Stimulated activated memory B cell treated with anti-CD40 and anti-IgM and Interleukin-4, amounts not matched to agents 10 μg/mL and 1 μg/mL and 100 μg/mL, for 72 hours (primary cell): Measurements from ENCODE around the gene STK32B.
A peak's percentile ranks its signal among the peaks of the same experiment; 100 is the strongest.
"Not testable (repeated sequence)": the region's sequence is repeated elsewhere in the genome, so short reads cannot be mapped to it uniquely, and the experiment has no call there.

Experiments
- ATAC-seq: fragments of 150-1000 bp; cut with Tn5 transposase; 2 replicates; pipeline ENCODE4 v1.10.0; 2021
- H3K27ac Mint-ChIP-seq: one replicate; pipeline ENCODE4 v1.8.0; 2022; ENCODE audit warnings: mild to moderate bottlenecking, mixed read lengths
- H3K27me3 Mint-ChIP-seq: one replicate; pipeline ENCODE4 v1.8.0; 2022; ENCODE audit warnings: mixed read lengths
- H3K36me3 Mint-ChIP-seq: one replicate; pipeline ENCODE4 v1.8.0; 2022; ENCODE audit warnings: mixed read lengths
- H3K4me1 Mint-ChIP-seq: one replicate; pipeline ENCODE4 v1.8.0; 2022; ENCODE audit warnings: mixed read lengths
- H3K4me3 Mint-ChIP-seq: one replicate; pipeline ENCODE4 v1.8.0; 2022; ENCODE audit warnings: mild to moderate bottlenecking, moderate library complexity, mixed read lengths
- H3K9me3 Mint-ChIP-seq: one replicate; pipeline ENCODE4 v1.8.0; 2022; ENCODE audit warnings: mixed read lengths

STK32B gene

GRCh38 chr4:5409972-5410618 is 358.8 kb downstream of the STK32B start:
- no peaks in the 10 kb centered on the region for H3K36me3 Mint-ChIP-seq
- H3K9me3 Mint-ChIP-seq: peaks cover 22% of the 10 kb centered on the region
- no peaks in the 10 kb centered on the region for H3K4me1 Mint-ChIP-seq
- H3K27ac Mint-ChIP-seq: no peak overlapping the region
- H3K27me3 Mint-ChIP-seq: no peaks in the 10 kb centered on the region
- ATAC-seq: no peak
- no peak overlapping the region for H3K4me3 Mint-ChIP-seq

DNA sequence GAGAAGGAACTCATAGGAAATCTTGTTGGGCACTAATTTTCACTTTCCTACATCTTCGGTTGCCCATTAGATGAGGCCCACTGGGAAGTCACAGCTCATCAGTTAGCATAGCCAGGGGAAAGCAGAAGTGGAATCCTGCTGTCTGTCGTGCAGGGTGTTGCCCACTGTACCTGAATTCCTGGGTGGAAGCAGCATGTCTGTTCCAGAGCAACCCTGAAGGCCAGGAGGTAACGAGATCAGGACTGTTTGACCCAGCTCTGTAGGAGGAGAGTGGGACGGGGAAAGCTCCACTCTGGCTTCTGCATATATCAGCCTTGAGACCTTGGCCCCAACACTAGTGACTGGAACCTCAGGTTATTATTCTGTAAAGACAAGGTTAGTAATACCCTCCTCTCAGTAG is 361.0 kb downstream of the STK32B start:
- Mint-ChIP-seq H3K27ac (no peak overlapping the region), H3K9me3 (peaks cover 13% of the 10 kb centered on the region), H3K36me3 (no peaks in the 10 kb centered on the region), H3K4me1 (no peaks in the 10 kb centered on the region), H3K27me3 (no peaks in the 10 kb centered on the region), H3K4me3 (no peak overlapping the region)
- ATAC-seq: no peak

- Mint-ChIP-seq H3K4me3 (no peak overlapping the region), H3K4me1 (no peaks in the 10 kb centered on the region), H3K36me3 (no peaks in the 10 kb centered on the region), H3K9me3 (peaks cover 13% of the 10 kb centered on the region), H3K27ac (no peak overlapping the region), H3K27me3 (no peaks in the 10 kb centered on the region)
- ATAC-seq: no peak
These were observed 361.5 kb downstream of the STK32B start for GRCh38 chr4:5412751-5413150.

DNA sequence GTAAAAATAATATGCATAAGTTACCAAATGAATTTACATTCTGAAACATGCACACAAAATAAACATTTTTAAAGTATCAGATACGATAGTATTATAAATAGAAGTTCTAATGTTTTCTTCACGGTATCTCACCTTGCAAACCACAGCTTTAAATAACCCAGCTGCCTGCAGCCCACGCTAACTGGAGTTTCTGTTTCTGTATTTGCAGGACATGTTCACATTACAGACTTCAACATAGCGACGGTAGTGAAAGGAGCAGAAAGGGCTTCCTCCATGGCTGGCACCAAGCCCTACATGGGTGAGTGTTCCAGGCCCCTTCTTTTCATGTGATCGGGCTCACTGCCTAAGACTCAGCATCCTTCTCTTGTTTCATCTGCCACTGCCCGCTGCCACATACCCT is 365.4 kb downstream of the STK32B start:
- H3K9me3 Mint-ChIP-seq: peaks cover 10% of the 10 kb centered on the region
- H3K27ac Mint-ChIP-seq: no peak overlapping the region
- H3K4me1 Mint-ChIP-seq: no peaks in the 10 kb centered on the region
- no peak overlapping the region for H3K4me3 Mint-ChIP-seq
- ATAC-seq: no peak
- H3K36me3 Mint-ChIP-seq: no peaks in the 10 kb centered on the region
- peaks cover 7% of the 10 kb centered on the region for H3K27me3 Mint-ChIP-seq

DNA sequence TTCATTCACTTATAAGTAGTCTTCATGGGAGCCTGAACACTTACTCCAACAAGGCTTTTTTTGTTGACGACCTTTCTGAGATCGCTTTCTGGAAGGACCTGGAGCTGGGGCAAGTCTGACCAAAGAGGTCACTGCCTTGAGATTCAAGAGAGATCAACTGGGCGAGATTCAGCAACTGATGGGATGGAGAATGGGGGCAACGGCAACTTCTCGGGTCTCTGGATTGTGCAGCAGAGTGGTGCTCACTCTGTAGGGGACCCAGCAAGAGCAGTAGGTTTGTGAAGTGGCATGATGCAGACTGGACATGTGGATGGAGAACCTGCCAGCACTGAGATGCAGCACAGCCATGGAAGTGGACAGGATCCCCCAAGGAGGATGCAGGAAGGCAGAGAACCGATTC is 369.0 kb downstream of the STK32B start:
- Mint-ChIP-seq H3K36me3 (no peaks in the 10 kb centered on the region), H3K27me3 (peaks cover 7% of the 10 kb centered on the region), H3K4me1 (no peaks in the 10 kb centered on the region), H3K27ac (no peak overlapping the region), H3K4me3 (no peak overlapping the region), H3K9me3 (peaks cover 10% of the 10 kb centered on the region)
- ATAC-seq: no peak

DNA sequence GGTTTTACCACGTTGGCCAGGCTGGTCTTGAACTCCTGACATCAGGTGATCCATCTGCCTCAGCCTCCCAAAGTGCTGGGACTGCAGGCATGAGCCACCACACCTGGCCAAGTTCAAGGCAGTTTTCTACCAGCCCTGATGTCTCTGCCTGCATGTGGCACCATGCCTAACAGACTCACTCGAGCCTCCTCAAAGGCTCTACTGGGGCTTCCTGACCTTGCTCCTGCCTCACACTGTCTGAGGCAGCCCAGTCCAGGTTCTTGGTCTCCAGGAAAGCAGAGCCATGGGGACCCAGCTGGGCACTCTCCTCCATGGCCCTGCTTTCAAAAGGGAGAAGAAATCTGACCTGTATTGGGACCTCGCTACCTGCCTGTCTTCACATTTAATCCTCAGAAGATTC is 370.1 kb downstream of the STK32B start:
- Mint-ChIP-seq H3K36me3 (no peaks in the 10 kb centered on the region), H3K9me3 (peaks cover 7% of the 10 kb centered on the region), H3K27me3 (peaks cover 7% of the 10 kb centered on the region), H3K4me1 (no peaks in the 10 kb centered on the region), H3K4me3 (no peak overlapping the region), H3K27ac (no peak overlapping the region)
- no peak for ATAC-seq

DNA sequence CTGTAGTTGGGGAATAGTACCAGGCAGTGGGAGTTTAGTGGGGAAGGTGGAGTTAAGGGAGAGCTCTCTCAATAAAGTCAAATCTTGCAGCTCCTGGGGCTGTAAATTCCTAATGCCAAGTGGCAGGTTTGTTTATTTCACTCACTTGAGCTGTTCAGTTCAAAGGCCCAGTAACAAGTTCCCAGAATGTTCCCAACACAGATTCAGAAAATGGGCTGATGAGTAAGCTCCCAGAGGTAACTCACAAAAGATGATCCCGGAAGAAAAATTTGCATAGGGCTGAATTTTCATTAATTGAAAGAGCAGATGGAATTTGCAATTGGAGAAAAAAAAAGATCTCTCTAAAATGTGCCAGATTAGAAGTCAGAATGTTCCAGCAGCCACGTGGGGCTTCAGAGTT is 370.9 kb downstream of the STK32B start:
- Mint-ChIP-seq H3K9me3 (peaks cover 6% of the 10 kb centered on the region), H3K4me3 (no peak overlapping the region), H3K27me3 (peaks cover 7% of the 10 kb centered on the region), H3K36me3 (no peaks in the 10 kb centered on the region), H3K4me1 (no peaks in the 10 kb centered on the region), H3K27ac (no peak overlapping the region)
- ATAC-seq: no peak

DNA sequence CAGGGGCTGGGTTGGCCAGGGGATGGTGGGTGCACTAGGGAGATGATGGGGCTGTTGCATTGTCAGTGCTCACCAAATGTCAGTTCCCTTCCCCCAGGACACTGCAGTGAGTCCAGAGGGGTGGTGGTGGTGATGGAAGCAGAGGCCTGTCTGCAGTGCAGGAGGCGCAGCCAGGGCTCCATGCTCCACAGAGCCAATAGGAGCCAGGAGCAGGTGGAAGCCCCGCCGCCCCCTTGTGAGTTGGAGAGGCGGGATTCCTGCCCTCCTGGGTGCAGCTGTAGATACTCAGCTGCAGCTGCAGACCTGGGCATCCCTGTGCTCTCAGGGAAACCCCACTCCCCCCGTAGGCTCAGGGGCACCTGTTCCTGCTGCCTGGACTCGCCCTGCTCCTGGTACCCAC is 372.4 kb downstream of the STK32B start:
- peaks cover 7% of the 10 kb centered on the region for H3K27me3 Mint-ChIP-seq
- H3K4me1 Mint-ChIP-seq: no peaks in the 10 kb centered on the region
- H3K27ac Mint-ChIP-seq: no peak overlapping the region
- ATAC-seq: no peak
- peaks cover 2% of the 10 kb centered on the region for H3K9me3 Mint-ChIP-seq
- H3K4me3 Mint-ChIP-seq: no peak overlapping the region
- H3K36me3 Mint-ChIP-seq: no peaks in the 10 kb centered on the region

DNA sequence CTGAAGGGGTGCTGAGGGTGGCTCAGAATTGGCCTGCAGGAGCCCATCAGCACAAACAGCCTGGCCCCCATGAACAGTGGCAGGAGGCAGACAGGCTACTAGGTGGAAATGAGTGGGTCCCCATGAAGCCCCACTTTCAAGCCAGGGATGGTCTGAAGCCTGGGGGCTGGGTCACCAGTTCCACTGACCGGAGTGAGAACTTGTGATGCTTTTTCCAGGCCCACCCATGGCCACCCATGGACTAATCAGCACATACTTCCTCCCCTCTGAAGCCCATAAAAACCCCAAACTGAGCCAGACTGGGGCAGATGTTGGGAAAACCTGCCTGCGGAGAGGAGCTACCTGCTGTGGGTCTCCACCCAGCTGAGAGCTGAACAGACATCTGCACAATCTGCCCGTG is 372.9 kb downstream of the STK32B start:
- peaks cover 7% of the 10 kb centered on the region for H3K9me3 Mint-ChIP-seq
- no peak overlapping the region for H3K27ac Mint-ChIP-seq
- H3K27me3 Mint-ChIP-seq: peaks cover 7% of the 10 kb centered on the region
- no peak overlapping the region for H3K4me3 Mint-ChIP-seq
- no peaks in the 10 kb centered on the region for H3K36me3 Mint-ChIP-seq
- ATAC-seq: no peak
- H3K4me1 Mint-ChIP-seq: no peaks in the 10 kb centered on the region

- H3K9me3 Mint-ChIP-seq: peaks cover 10% of the 10 kb centered on the region
- no peaks in the 10 kb centered on the region for H3K4me1 Mint-ChIP-seq
- H3K36me3 Mint-ChIP-seq: no peaks in the 10 kb centered on the region
- no peak for ATAC-seq
- H3K27me3 Mint-ChIP-seq: peaks cover 7% of the 10 kb centered on the region
- H3K4me3 Mint-ChIP-seq: no peak overlapping the region
- no peak overlapping the region for H3K27ac Mint-ChIP-seq
These were observed 373.6 kb downstream of the STK32B start for GRCh38 chr4:5424901-5425300.

DNA sequence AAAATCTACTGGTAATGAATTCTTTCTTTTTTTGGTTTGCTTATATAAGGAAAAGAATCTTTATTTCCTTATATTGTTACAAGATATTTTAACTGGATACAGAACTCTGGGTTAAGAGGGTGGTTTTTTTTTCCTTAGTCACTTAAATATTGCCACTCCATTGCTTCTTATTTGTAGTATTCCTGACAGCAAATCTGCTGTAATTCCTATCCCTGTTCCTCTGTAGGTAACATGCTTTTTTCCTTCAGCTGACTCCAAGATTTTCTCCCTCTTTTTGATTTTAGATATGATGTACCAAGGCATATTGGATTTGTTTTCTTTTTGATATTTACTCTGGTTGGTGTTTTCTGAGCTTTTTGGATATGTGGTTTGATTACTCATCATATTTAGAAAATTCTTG is 378.5 kb downstream of the STK32B start:
- H3K27ac Mint-ChIP-seq: no peak overlapping the region
- no peaks in the 10 kb centered on the region for H3K27me3 Mint-ChIP-seq
- H3K4me3 Mint-ChIP-seq: no peak overlapping the region
- H3K36me3 Mint-ChIP-seq: no peaks in the 10 kb centered on the region
- no peak for ATAC-seq
- H3K4me1 Mint-ChIP-seq: no peaks in the 10 kb centered on the region
- H3K9me3 Mint-ChIP-seq: peaks cover 15% of the 10 kb centered on the region

GRCh38 chr4:5433196-5433595 is 381.9 kb downstream of the STK32B start:
- no peak overlapping the region for H3K4me3 Mint-ChIP-seq
- no peak for ATAC-seq
- H3K27ac Mint-ChIP-seq: no peak overlapping the region
- no peaks in the 10 kb centered on the region for H3K36me3 Mint-ChIP-seq
- no peaks in the 10 kb centered on the region for H3K4me1 Mint-ChIP-seq
- H3K9me3 Mint-ChIP-seq: peaks cover 16% of the 10 kb centered on the region
- no peaks in the 10 kb centered on the region for H3K27me3 Mint-ChIP-seq

- no peak overlapping the region for H3K4me3 Mint-ChIP-seq
- no peak for ATAC-seq
- H3K9me3 Mint-ChIP-seq: peaks cover 8% of the 10 kb centered on the region
- no peak overlapping the region for H3K27ac Mint-ChIP-seq
- H3K4me1 Mint-ChIP-seq: no peaks in the 10 kb centered on the region
- H3K27me3 Mint-ChIP-seq: no peaks in the 10 kb centered on the region
- no peaks in the 10 kb centered on the region for H3K36me3 Mint-ChIP-seq
These were observed 383.9 kb downstream of the STK32B start for GRCh38 chr4:5435201-5435600.

DNA sequence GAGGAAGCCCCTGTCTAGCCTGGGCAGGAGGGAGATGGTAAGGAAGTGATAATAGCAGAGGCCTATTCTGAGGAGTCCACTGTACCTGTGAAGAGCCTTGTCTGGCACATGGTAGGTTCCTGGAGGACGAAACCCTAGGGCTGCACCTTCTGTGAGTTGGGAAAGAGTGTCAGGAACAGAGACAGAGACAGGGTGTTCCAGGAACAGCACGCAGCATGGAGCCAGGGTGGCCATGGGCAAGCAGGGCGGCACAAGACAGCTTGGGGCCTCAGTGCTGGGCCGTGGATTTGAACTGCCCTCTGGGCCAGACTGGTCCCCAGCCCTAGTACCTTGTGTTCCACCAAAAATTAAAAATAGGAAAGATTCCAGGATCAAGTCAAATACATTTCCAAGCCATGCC is 384.5 kb downstream of the STK32B start:
- no peaks in the 10 kb centered on the region for H3K36me3 Mint-ChIP-seq
- H3K9me3 Mint-ChIP-seq: peaks cover 4% of the 10 kb centered on the region
- no peaks in the 10 kb centered on the region for H3K27me3 Mint-ChIP-seq
- no peak overlapping the region for H3K4me3 Mint-ChIP-seq
- no peak overlapping the region for H3K27ac Mint-ChIP-seq
- peak; percentile 39 for ATAC-seq
- H3K4me1 Mint-ChIP-seq: no peaks in the 10 kb centered on the region

DNA sequence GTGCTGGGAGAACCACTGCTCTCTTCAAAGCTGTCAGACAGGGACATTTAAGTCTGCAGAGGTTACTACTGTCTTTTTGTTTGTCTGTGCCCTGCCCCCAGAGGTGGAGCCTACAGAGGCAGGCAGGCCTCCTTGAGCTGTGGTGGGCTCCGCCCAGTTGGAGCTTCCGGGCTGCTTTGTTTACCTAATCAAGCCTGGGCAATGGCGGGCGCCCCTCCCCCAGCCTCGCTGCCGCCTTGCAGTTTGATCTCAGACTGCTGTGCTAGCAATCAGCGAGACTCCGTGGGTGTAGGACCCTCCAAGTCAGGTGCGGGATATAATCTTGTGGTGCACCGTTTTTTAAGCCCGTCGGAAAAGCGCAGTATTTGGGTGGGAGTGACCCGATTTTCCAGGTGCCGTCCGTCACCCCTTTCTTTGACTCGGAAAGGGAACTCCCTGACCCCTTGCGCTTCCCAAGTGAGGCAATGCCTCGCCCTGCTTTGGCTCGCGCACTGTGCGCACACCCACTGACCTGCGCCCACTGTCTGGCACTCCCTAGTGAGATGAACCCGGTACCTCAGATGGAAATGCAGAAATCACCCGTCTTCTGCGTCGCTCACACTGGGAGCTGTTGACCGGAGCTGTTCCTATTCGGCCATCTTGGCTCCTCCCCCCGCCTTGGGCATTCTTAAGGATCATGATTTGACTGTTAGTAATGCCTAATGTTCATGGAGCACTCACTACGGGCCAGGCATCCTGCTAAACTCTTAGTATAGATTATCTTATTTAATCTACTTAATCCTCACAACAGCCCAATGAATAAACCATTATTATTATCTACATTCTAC is 392.9 kb downstream of the STK32B start:
- ATAC-seq, H3K27ac Mint-ChIP-seq, H3K4me3 Mint-ChIP-seq, H3K27me3 Mint-ChIP-seq, H3K4me1 Mint-ChIP-seq, H3K36me3 Mint-ChIP-seq, H3K9me3 Mint-ChIP-seq: not testable (repeated sequence)

- Mint-ChIP-seq H3K9me3 (peaks cover 5% of the 10 kb centered on the region), H3K4me3 (no peak overlapping the region), H3K4me1 (no peaks in the 10 kb centered on the region), H3K36me3 (no peaks in the 10 kb centered on the region), H3K27me3 (no peaks in the 10 kb centered on the region), H3K27ac (no peak overlapping the region)
- ATAC-seq: no peak
These were observed 393.7 kb downstream of the STK32B start for GRCh38 chr4:5444918-5445517.
